PC-9 (cell line): ENCODE data around the gene CDKN2C.

ENCODE experiments used
- EZH2 ChIP-seq: fragments of 200-600 bp; sonication (generic); IDR thresholded peaks from 2 replicates; pipeline ENCODE4 v1.8.0; 2017; ENCODE audit warnings: antibody characterized with exemption, low read depth
- TF ChIP-seq, protein P1 (sequence below): fragments of 200-600 bp; sonication (generic); conservative IDR thresholded peaks from 2 replicates; pipeline ENCODE4 v1.6.1; 2017; ENCODE audit warnings: mixed run types, antibody characterized with exemption, mild to moderate bottlenecking, moderate library complexity

- TF ChIP-seq, protein P1, sequence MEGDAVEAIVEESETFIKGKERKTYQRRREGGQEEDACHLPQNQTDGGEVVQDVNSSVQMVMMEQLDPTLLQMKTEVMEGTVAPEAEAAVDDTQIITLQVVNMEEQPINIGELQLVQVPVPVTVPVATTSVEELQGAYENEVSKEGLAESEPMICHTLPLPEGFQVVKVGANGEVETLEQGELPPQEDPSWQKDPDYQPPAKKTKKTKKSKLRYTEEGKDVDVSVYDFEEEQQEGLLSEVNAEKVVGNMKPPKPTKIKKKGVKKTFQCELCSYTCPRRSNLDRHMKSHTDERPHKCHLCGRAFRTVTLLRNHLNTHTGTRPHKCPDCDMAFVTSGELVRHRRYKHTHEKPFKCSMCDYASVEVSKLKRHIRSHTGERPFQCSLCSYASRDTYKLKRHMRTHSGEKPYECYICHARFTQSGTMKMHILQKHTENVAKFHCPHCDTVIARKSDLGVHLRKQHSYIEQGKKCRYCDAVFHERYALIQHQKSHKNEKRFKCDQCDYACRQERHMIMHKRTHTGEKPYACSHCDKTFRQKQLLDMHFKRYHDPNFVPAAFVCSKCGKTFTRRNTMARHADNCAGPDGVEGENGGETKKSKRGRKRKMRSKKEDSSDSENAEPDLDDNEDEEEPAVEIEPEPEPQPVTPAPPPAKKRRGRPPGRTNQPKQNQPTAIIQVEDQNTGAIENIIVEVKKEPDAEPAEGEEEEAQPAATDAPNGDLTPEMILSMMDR = no peak
- TF ChIP-seq EZH2 = no peak
Measured at GRCh38 chr1:50969611-50970508, at the start of gene CDKN2C.
